BLaER1 treated with 17β-estradiol and CSF1 and Interleukin-3, amounts not matched to agents 10 nM and 100 nM (cell line): ENCODE data around the gene RNF144A.

Experiments
- H3K27ac ChIP-seq, 11 experiments: shearing (Covaris generic); formaldehyde crosslinking; 2 replicates each; pipeline ENCODE4 v1.8.1; 2022
- H3K27me3 ChIP-seq, 11 experiments: shearing (Covaris generic); formaldehyde crosslinking; 2 replicates each; pipeline ENCODE4 v1.8.1; 2022
- H3K36me3 ChIP-seq, 11 experiments: shearing (Covaris generic); formaldehyde crosslinking; 2 replicates each; pipeline ENCODE4 v1.8.1; 2022
- H3K4me1 ChIP-seq, 10 experiments: shearing (Covaris generic); formaldehyde crosslinking; 2 replicates each; pipeline ENCODE4 v1.8.1; 2022
- H3K4me2 ChIP-seq, 11 experiments: shearing (Covaris generic); formaldehyde crosslinking; 2 replicates each; pipeline ENCODE4 v1.8.1; 2022
- H3K4me3 ChIP-seq, 10 experiments: shearing (Covaris generic); formaldehyde crosslinking; 2 replicates each; pipeline ENCODE4 v1.8.1; 2022
- H3K9ac ChIP-seq, 11 experiments: shearing (Covaris generic); formaldehyde crosslinking; 2 replicates each; pipeline ENCODE4 v1.8.1; 2022
- H3K9me3 ChIP-seq, 11 experiments: shearing (Covaris generic); formaldehyde crosslinking; replicated peaks in 1 of 11; 2 replicates each; pipeline ENCODE4 v1.8.1; 2022
- H4K20me1 ChIP-seq, 11 experiments: shearing (Covaris generic); formaldehyde crosslinking; 2 replicates each; pipeline ENCODE4 v1.8.1; 2022
- Cebpa-rat ChIP-seq, 11 experiments: shearing (Covaris generic); IDR thresholded peaks; 2 replicates each; pipeline ENCODE4 v1.8.1; 2022

Gene RNF144A

DNA sequence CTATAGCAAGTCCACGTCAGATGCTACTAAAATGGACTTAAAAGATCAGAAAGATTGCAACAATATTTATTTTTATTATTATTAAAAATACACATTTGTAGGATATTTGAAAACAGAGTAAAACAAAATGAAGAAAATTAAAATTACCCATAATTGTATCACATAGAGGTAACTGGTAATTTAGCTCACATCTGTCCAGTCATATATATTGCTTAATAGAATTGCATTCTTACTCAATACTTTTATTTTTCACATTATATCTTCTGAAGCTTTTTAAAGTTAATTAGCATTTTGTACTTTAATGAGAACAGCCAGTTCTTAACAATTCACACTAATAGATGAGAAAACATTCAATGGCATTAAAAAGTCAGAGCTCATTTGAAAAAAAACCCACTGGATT is 11.5 kb upstream of the RNF144A start:
- H4K20me1 ChIP-seq: no peaks in the 10 kb centered on the region
- H3K27me3 ChIP-seq: no peaks in the 10 kb centered on the region
- H3K27ac ChIP-seq: no peak overlapping the region
- H3K36me3 ChIP-seq: no peaks in the 10 kb centered on the region
- H3K4me3 ChIP-seq: no peak overlapping the region
- no peak overlapping the region for H3K4me2 ChIP-seq
- H3K4me1 ChIP-seq: peaks cover 16 to 22% (median 20%) of the 10 kb centered on the region in 10 experiments
- H3K9me3 ChIP-seq: peaks cover 10 to 35% (median 24%) of the 10 kb centered on the region in 11 experiments; a peak in 18 of 22 replicates
- TF ChIP-seq Cebpa-rat (IDR thresholded peaks at IDR 0.05): no peak
- no peak overlapping the region for H3K9ac ChIP-seq

DNA sequence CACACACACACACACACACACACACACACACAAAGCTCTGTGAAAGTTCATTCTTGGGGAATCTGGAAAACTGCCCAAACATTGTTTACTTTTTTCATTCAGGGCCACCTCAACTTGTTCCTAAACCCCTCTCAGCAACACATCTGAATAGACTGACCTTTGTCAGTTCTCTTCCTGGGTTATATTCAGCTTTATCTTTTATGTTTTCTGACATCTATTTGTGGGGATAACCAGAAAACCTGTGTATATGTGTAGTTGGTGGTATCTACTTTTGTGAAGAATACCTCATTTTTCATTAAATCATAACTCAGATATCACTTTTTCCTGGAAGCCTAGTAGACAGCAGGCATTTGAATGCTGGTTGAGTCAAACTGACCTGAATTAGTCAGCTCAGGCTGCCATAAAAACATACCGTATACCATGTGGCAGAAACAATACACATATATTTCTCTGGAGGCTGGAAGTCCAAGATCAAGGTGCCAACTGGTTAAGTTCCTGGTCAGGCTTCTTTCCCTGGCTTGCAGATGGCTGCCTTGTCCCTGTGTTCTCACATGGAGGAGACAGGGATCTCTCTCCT is 11.0 kb upstream of the RNF144A start:
- no peak for TF ChIP-seq Cebpa-rat (IDR thresholded peaks at IDR 0.05)
- Histone ChIP-seq H3K4me3 (no peak overlapping the region), H3K4me2 (no peak overlapping the region), H3K27ac (no peak overlapping the region), H3K36me3 (no peaks in the 10 kb centered on the region), H4K20me1 (no peaks in the 10 kb centered on the region), H3K9me3 (peaks cover 10 to 35% (median 24%) of the 10 kb centered on the region in 11 experiments; a peak in 18 of 22 replicates), H3K27me3 (no peaks in the 10 kb centered on the region), H3K4me1 (peaks cover 21 to 28% (median 26%) of the 10 kb centered on the region in 10 experiments), H3K9ac (no peak overlapping the region)

DNA sequence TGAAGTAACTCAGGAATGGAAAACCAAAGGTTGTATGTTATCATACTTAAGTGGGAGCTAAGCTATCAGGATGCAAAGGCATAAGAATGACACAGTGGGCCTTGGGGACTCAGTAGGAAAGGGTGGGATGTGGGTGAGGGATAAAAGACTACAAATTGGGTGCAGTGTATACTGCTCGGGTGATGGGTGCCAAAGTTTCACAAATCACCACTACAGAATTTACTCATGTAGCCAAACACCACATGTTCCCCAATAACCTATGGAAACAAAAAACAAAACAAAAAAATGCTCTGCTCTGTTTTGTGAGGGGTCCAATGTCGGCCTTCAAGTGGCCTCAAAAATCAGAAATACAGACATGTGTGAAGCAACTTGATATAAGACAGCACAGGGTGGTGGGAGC is 8.9 kb upstream of the RNF144A start:
- no peaks in the 10 kb centered on the region for H4K20me1 ChIP-seq
- H3K4me3 ChIP-seq: no peak overlapping the region
- no peak overlapping the region for H3K9ac ChIP-seq
- H3K9me3 ChIP-seq: peaks cover 0 to 18% (median 10%) of the 10 kb centered on the region in 11 experiments; a peak in 14 of 22 replicates
- peak overlapping the region in 2 of 11 experiments; percentile 62 to 75; a peak in 3 of 22 replicates for H3K4me2 ChIP-seq
- TF ChIP-seq Cebpa-rat (IDR thresholded peaks at IDR 0.05): no peak
- H3K27me3 ChIP-seq: no peaks in the 10 kb centered on the region
- no peak overlapping the region for H3K27ac ChIP-seq
- no peaks in the 10 kb centered on the region for H3K36me3 ChIP-seq
- peaks cover 25 to 32% (median 28%) of the 10 kb centered on the region in 10 experiments for H3K4me1 ChIP-seq

DNA sequence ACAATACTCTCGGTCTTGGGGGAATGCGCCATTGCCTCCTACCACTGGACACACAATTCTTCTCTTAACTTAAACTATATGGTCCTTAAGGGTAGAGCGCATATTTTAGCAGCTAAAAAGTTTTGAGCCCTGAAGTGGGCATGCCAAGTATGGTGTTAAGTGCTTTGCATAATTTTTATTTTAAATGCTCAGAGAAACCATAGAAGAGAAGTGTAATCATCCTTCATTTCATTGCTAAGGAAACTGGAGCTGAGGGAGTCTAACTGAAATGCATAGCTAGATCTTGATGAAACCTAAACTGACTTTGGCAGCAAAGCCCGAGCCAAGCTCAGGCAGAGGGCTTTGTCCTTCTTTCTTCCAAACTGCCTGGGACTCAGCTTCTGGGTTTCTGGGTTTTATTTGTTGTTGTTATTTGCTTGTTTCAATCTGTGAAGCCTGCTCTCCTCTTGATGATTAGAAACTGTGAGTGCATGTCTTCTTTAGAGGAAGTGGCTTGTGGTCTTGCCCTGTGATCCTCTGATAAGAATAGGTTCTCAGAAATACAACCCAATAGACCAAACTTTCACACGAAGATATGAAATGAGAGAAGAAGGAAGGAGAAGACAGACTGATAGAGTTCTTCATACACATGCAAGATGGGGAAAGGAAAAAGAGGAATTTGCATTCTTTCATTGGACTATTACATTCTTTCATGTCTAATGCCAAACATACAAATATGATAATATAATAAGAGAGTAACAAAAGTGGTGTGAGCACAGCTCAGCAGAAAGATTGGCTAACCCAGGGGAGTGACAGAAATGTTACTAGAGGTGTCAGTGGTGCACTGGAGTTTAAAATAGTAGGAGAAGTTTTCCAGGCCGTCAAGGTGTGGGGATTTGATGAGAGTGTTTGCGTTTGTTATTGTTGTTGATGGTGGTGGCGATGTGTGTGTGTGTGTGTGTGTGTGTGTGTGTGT is 7.5 kb upstream of the RNF144A start:
- peak overlapping the region in 8 of 11 experiments; percentile 0 to 67 (median 46); a peak in 13 of 22 replicates for H3K27ac ChIP-seq
- no peak overlapping the region for H3K4me3 ChIP-seq

DNA sequence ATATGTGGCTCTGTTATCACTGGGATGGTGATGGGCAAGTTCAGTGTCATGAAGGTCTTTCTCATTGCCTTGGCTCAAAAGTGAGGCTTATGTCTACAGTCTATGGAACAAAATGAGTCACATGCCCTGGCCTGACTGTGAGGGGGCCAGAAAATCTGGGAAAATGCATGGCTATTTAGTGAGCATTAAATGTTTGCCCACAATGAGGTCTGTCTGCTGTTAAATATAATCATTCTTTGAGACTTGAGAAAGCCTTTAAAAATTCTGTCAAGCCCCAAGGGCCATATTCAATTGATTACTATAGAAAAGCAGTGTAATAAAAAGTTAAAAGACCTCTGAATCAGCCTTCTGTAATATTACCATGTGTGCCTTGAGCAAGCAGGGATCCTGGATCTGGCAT is 5.5 kb upstream of the RNF144A start:
- Histone ChIP-seq H3K9ac (no peak overlapping the region), H3K27me3 (peaks cover 0 to 5% (median 0%) of the 10 kb centered on the region in 11 experiments; a peak in 2 of 22 replicates), H3K4me1 (peaks cover 25 to 32% (median 29%) of the 10 kb centered on the region in 10 experiments), H4K20me1 (no peaks in the 10 kb centered on the region), H3K27ac (no peak overlapping the region), H3K9me3 (no peaks in the 10 kb centered on the region), H3K4me3 (no peak overlapping the region), H3K36me3 (no peaks in the 10 kb centered on the region), H3K4me2 (peak overlapping the region in 6 of 11 experiments; percentile 62 to 79 (median 74); a peak in 7 of 22 replicates)
- no peak for TF ChIP-seq Cebpa-rat (IDR thresholded peaks at IDR 0.05)

More for the DNA sequence above, 7.5 kb upstream of the RNF144A start:
- no peak for TF ChIP-seq Cebpa-rat (IDR thresholded peaks at IDR 0.05)
- Histone ChIP-seq H3K36me3 (no peaks in the 10 kb centered on the region), H3K27me3 (no peaks in the 10 kb centered on the region), H3K4me1 (peaks cover 25 to 32% (median 28%) of the 10 kb centered on the region in 10 experiments), H3K9me3 (peaks cover 0 to 7% (median 0%) of the 10 kb centered on the region in 11 experiments; a peak in 6 of 22 replicates), H3K9ac (peak overlapping the region in 5 of 11 experiments; percentile 3 to 62 (median 25); a peak in 7 of 22 replicates), H4K20me1 (no peaks in the 10 kb centered on the region), H3K4me2 (peak overlapping the region; percentile 62 to 81 (median 75))

DNA sequence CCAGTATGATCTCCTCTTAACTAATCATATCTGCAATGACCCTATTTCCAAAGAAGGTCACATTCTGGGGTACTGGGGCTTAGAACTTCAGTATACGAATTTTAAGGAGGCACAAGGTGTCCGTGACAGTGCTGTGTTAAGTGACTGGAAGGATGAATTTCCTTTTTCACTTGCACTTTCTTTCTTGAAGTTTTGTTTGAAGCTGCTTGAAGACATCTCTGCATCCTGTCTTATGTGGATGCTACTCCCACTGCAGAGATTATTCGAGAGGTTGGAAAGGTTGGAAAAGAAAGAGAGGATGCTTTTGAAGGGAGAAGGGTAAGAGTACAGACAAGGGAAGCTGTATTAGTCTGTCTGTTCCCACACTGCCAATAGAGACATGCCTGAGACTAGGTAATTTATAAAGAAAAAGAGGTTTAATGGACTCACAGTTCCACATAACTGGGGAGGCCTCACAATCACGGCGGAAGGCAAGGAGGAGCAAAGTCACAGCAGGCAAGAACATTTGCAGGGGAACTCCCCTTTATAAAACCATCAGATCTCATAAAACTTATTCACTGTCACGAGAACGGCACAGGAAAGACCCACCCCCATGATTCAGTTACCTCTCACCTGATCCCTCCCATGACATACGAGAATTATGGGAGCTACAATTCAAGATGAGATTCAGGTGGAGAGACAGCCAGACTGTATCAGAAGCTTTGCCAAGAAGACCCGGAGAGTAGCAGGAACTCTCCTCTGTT is 3.6 kb upstream of the RNF144A start:
- Histone ChIP-seq H3K4me2 (no peak overlapping the region), H3K9ac (no peak overlapping the region), H3K36me3 (no peaks in the 10 kb centered on the region), H3K4me3 (no peak overlapping the region), H3K9me3 (no peaks in the 10 kb centered on the region), H3K4me1 (peaks cover 25 to 39% (median 34%) of the 10 kb centered on the region in 10 experiments), H3K27ac (no peak overlapping the region), H3K27me3 (peaks cover 0 to 17% (median 3%) of the 10 kb centered on the region in 11 experiments; a peak in 9 of 22 replicates), H4K20me1 (no peaks in the 10 kb centered on the region; a peak in 1 of 22 replicates)
- no peak for TF ChIP-seq Cebpa-rat (IDR thresholded peaks at IDR 0.05)

DNA sequence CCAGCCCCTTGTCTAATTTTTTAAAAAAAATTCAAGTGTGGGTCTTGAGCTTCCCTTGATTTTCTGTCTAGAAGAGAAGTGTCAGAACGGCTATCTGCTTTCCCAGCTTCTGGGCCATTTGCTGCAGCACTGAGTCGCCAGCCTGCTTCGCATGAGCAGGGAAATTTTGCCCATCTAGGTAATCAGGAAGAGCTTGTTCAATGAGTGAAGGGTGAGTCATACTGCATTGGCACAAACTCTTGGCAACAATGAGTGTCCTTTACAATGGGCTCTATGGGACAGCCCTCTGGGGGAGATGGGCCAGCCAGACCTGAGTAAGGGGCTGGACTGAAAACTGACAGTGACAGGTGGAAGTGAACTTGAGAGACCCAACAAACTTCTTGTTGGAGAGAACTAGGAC is 2.4 kb upstream of the RNF144A start:
- Histone ChIP-seq H3K9ac (no peak overlapping the region), H3K4me1 (peaks cover 26 to 40% (median 34%) of the 10 kb centered on the region in 10 experiments), H3K4me2 (no peak overlapping the region), H4K20me1 (peaks cover 0 to 10% (median 0%) of the 10 kb centered on the region in 11 experiments; a peak in 3 of 22 replicates), H3K9me3 (0 out of 22 replicates have a peak, but pooled peaks cover 0 to 4% (median 0%) of the 10 kb centered on the region in 11 experiments), H3K4me3 (no peak overlapping the region), H3K27me3 (peaks cover 0 to 27% (median 3%) of the 10 kb centered on the region in 11 experiments; a peak in 9 of 22 replicates), H3K36me3 (no peaks in the 10 kb centered on the region), H3K27ac (no peak overlapping the region)
- TF ChIP-seq Cebpa-rat (IDR thresholded peaks at IDR 0.05): no peak

DNA sequence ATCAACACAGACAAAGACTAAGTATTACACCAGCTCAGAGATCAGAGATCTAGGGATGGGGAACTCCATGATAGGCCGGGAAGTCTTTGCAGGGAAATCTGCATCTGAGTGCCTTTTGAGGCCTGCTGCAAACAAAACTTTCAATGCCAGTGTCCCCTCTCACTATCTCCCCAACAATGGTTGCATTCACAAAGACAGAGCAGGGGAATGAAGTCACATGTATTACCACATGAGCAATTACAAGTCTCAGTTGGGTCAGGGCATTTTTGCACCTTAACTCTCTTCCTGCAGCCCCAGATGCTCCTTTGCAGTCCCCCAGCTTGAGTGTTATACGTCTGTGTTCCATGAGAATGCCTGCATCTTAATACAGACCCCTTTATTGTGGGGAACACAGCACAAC is 1.8 kb upstream of the RNF144A start:
- Histone ChIP-seq H3K9ac (no peak overlapping the region), H3K9me3 (0 out of 22 replicates have a peak, but pooled peaks cover 0 to 4% (median 0%) of the 10 kb centered on the region in 11 experiments), H3K4me1 (peaks cover 26 to 40% (median 34%) of the 10 kb centered on the region in 10 experiments), H3K36me3 (no peaks in the 10 kb centered on the region), H3K27ac (no peak overlapping the region), H3K27me3 (peaks cover 0 to 29% (median 3%) of the 10 kb centered on the region in 11 experiments; a peak in 9 of 22 replicates), H3K4me3 (no peak overlapping the region), H3K4me2 (no peak overlapping the region), H4K20me1 (peaks cover 0 to 10% (median 0%) of the 10 kb centered on the region in 11 experiments; a peak in 3 of 22 replicates)
- no peak for TF ChIP-seq Cebpa-rat (IDR thresholded peaks at IDR 0.05)
